HepG2 (cell line): ENCODE measurements around the gene RHOBTB3. TPM values are rescaled to one million over a fixed set of nuclear protein-coding genes. Genes with fewer than 3 reads are reported as not detected.

Experiments used
- BHLHE40 ChIP-seq: IDR thresholded peaks from 2 replicates; pipeline ENCODE4 v1.6.1; 2011; ENCODE audit warnings: low read length, improper control_type of control experiment
- EZH2 ChIP-seq: conservative IDR thresholded peaks from 2 replicates; pipeline ENCODE4 v1.6.1; 2012; ENCODE audit warnings: mild to moderate bottlenecking, low read depth, low read length, moderate library complexity
- FOXP1 ChIP-seq, 2 experiments: fragments of 450-650 bp in 1 of 2; IDR thresholded peaks; 2 replicates each; pipeline ENCODE4 v1.6.1; 2017 to 2018; ENCODE audit warnings: antibody characterized with exemption in 1 of 2
- GATA4 ChIP-seq: sonication (generic); IDR thresholded peaks from 2 replicates; pipeline ENCODE4 v1.6.1; 2016; ENCODE audit warnings: antibody characterized with exemption, low read depth, borderline replicate concordance
- HES4 ChIP-seq: sonication (generic); formaldehyde crosslinking; IDR thresholded peaks from 2 replicates; pipeline ENCODE4 v1.9.0; 2021; ENCODE audit warnings: mild to moderate bottlenecking, missing genetic modification reagents, borderline replicate concordance
- IRX3 ChIP-seq: sonication (generic); formaldehyde crosslinking; IDR thresholded peaks from 2 replicates; pipeline ENCODE4 v1.8.1; 2023; ENCODE audit warnings: mild to moderate bottlenecking, low read depth, missing genetic modification reagents, borderline replicate concordance
- ISL2 ChIP-seq: sonication (generic); formaldehyde crosslinking; IDR thresholded peaks from 2 replicates; pipeline ENCODE4 v1.5.0; 2020; ENCODE audit warnings: missing genetic modification reagents
- KLF13 ChIP-seq: sonication (generic); formaldehyde crosslinking; IDR thresholded peaks from 2 replicates; pipeline ENCODE4 v1.4.0; 2020; ENCODE audit warnings: mild to moderate bottlenecking, missing genetic modification reagents
- MBD4 ChIP-seq: IDR thresholded peaks from 2 replicates; pipeline ENCODE4 v1.6.1; 2012; ENCODE audit warnings: low read length, inconsistent platforms, borderline replicate concordance
- NFE2L2 ChIP-seq: fragments of 150-350 bp; IDR thresholded peaks from 2 replicates; pipeline ENCODE4 v1.6.1; 2014; ENCODE audit warnings: low read length
- NRL ChIP-seq: sonication (generic); formaldehyde crosslinking; IDR thresholded peaks from 2 replicates; pipeline ENCODE4 v1.5.0; 2020; ENCODE audit warnings: missing genetic modification reagents, mild to moderate bottlenecking, moderate library complexity, borderline replicate concordance
- PRMT3 ChIP-seq: sonication (generic); formaldehyde crosslinking; IDR thresholded peaks from 2 replicates; pipeline ENCODE4 v1.8.1; 2022; ENCODE audit warnings: low read depth, mild to moderate bottlenecking, moderate library complexity, missing genetic modification reagents, borderline replicate concordance
- STAT6 ChIP-seq: sonication (generic); formaldehyde crosslinking; IDR thresholded peaks from 2 replicates; pipeline ENCODE4 v1.4.0; 2020; ENCODE audit warnings: missing genetic modification reagents, mild to moderate bottlenecking, borderline replicate concordance
- ZBTB2 ChIP-seq: sonication (generic); formaldehyde crosslinking; IDR thresholded peaks from 2 replicates; pipeline ENCODE4 v1.8.0; 2022; ENCODE audit warnings: low read depth, missing genetic modification reagents
- ZBTB46 ChIP-seq: sonication (generic); formaldehyde crosslinking; IDR thresholded peaks from 2 replicates; pipeline ENCODE4 v1.4.0; 2020; ENCODE audit warnings: mild to moderate bottlenecking, missing genetic modification reagents, borderline replicate concordance
- ZGPAT ChIP-seq: IDR thresholded peaks from 2 replicates; pipeline ENCODE4 v1.6.1; 2016; ENCODE audit warnings: mild to moderate bottlenecking
- ZNF232 ChIP-seq: sonication (generic); formaldehyde crosslinking; IDR thresholded peaks from 2 replicates; pipeline ENCODE4 v1.4.0; 2020; ENCODE audit warnings: missing genetic modification reagents, borderline replicate concordance
- ZNF296 ChIP-seq: sonication (generic); formaldehyde crosslinking; conservative IDR thresholded peaks from 2 replicates; pipeline ENCODE4 v1.5.0; 2020; ENCODE audit warnings: mild to moderate bottlenecking, missing genetic modification reagents
- ZNF34 ChIP-seq: sonication (generic); formaldehyde crosslinking; IDR thresholded peaks from 2 replicates; pipeline ENCODE4 v1.4.0; 2020; ENCODE audit warnings: mild to moderate bottlenecking, missing genetic modification reagents, borderline replicate concordance
- ZNF432 ChIP-seq: sonication (generic); formaldehyde crosslinking; IDR thresholded peaks from 2 replicates; pipeline ENCODE4 v1.5.0; 2020; ENCODE audit warnings: missing genetic modification reagents, mild to moderate bottlenecking, borderline replicate concordance
- ZNF547 ChIP-seq: sonication (generic); formaldehyde crosslinking; IDR thresholded peaks from 2 replicates; pipeline ENCODE4 v1.5.1; 2020; ENCODE audit warnings: mild to moderate bottlenecking, missing genetic modification reagents
- ZNF740 ChIP-seq: sonication (generic); formaldehyde crosslinking; IDR thresholded peaks from 2 replicates; pipeline ENCODE4 v1.4.0; 2020; ENCODE audit warnings: missing genetic modification reagents
- polyA plus RNA-seq, 8 experiments: library from polyadenylated mRNA; depleted of rRNA in 3 of 8; stranded (reverse) in 7 of 8; unstranded in 1 of 8; fragments of >200 nt; fragmentation: Illumina TruSeq in 4 of 8; extraction: Trizol in 4 of 8; gene quantifications; 2 replicates each; pipeline versions ENCODE4 v1.2.1 to v1.2.3, GENCODE V29; 2011 to 2016; ENCODE audit warnings: low read depth in 4 of 8, missing spikeins in 1 of 8, mixed read lengths in 1 of 8; ENCODE audit not compliant: insufficient read depth in 1 of 8
- total RNA-seq, 5 experiments: library from RNA; depleted of rRNA; stranded (reverse); fragments of >200 nt; fragmentation: Illumina TruSeq; extraction: Trizol; gene quantifications; 2 replicates each; pipeline ENCODE4 v1.2.3, GENCODE V29; 2016; ENCODE audit warnings: low read depth in 1 of 5

Gene RHOBTB3
- total and polyA plus RNA-seq, 2 of the 13 experiments (the other 11 are each of a cell fraction or from before 2014, with no cell fraction given): 31.6 to 35.4 TPM

GRCh38 chr5:95770830-95771708, 39.9 kb downstream of the RHOBTB3 start (continued):
- TF ChIP-seq STAT6 (CRISPR knock-in tag): no peak
- TF ChIP-seq IRX3 (CRISPR knock-in tag): no peak
- TF ChIP-seq PRMT3 (CRISPR knock-in tag): no peak
- no peak for TF ChIP-seq EZH2
- TF ChIP-seq ZBTB46: no peak
- TF ChIP-seq ZNF232 (CRISPR knock-in tag): no peak
- TF ChIP-seq ZNF432 (CRISPR knock-in tag): no peak
- TF ChIP-seq FOXP1 (IDR thresholded peaks at IDR 0.05): no peak
- TF ChIP-seq FOXP1 (CRISPR knock-in tag; IDR thresholded peaks at IDR 0.05): 0 out of 2 replicates have a peak, but pooled peaks have one; percentile 24
- TF ChIP-seq ZNF547 (CRISPR knock-in tag): no peak
- TF ChIP-seq NRL (CRISPR knock-in tag): no peak
- no peak for TF ChIP-seq MBD4
- TF ChIP-seq NFE2L2: no peak
- TF ChIP-seq KLF13 (CRISPR knock-in tag): no peak
- TF ChIP-seq ISL2 (CRISPR knock-in tag): no peak
- TF ChIP-seq BHLHE40: no peak
- no peak for TF ChIP-seq ZBTB2 (CRISPR knock-in tag)
- TF ChIP-seq ZGPAT (CRISPR knock-in tag): 0 out of 2 replicates have a peak, but pooled peaks have one; percentile 44
- TF ChIP-seq HES4 (CRISPR knock-in tag): no peak
- no peak for TF ChIP-seq GATA4
- no peak for TF ChIP-seq ZNF34 (CRISPR knock-in tag)
- TF ChIP-seq ZNF296 (CRISPR knock-in tag): no peak
- no peak for TF ChIP-seq ZNF740 (CRISPR knock-in tag)
